ENCODE results near the gene IPO4.

DNA sequence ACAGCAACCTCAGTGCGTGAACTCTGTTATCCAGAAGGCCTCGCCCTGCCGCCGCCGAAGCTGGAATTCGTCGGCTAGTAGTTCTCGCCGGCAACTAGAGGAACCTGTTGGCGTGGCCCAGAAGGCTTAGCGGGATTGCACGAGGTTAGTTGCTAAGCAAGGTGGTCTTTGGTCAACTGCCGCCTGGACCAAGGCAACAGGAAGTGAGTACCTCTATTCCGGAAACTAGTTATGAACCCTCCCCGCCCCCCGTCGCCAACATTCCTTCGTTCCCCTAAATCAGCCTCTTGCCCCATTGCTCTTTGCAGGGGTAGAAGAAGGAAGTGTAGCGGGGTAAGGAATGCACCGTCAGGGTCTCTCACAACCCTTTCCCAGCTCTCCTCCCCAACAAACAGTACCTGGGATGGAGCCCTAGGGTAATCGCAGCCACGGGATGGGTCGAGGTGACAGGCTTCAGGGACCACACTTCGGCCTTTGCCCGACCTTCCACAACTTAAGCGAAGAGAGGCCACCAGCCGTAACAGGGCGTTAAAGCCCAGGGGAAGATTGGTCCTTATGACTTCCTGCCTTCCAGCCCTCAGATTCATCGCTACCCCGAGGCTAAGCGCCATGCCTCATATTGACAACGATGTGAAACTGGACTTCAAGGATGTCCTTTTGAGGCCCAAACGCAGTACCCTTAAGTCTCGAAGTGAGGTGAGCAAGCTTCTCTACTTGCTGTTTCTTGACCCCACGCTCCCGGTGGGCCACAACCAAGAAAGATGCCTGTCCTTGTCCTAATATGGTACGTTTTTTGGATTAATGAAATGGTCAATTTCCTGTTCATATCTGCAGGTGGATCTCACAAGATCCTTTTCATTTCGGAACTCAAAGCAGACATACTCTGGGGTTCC, 44.3 kb upstream of the IPO4 start, which contains the start of gene GMPR2:
- TF ChIP-seq, protein P1, sequence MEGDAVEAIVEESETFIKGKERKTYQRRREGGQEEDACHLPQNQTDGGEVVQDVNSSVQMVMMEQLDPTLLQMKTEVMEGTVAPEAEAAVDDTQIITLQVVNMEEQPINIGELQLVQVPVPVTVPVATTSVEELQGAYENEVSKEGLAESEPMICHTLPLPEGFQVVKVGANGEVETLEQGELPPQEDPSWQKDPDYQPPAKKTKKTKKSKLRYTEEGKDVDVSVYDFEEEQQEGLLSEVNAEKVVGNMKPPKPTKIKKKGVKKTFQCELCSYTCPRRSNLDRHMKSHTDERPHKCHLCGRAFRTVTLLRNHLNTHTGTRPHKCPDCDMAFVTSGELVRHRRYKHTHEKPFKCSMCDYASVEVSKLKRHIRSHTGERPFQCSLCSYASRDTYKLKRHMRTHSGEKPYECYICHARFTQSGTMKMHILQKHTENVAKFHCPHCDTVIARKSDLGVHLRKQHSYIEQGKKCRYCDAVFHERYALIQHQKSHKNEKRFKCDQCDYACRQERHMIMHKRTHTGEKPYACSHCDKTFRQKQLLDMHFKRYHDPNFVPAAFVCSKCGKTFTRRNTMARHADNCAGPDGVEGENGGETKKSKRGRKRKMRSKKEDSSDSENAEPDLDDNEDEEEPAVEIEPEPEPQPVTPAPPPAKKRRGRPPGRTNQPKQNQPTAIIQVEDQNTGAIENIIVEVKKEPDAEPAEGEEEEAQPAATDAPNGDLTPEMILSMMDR (IDR thresholded peaks at IDR 0.05): no peak
- TF ChIP-seq POLR2A (IDR thresholded peaks at IDR 0.05) (peak; percentile 38), EP300 (IDR thresholded peaks at IDR 0.05) (no peak)

All from ovary (tissue), 3 donors.